HG02943 (cell line): ENCODE results near the gene PSMB2.

Experiments used
- ATAC-seq: cut with Tn5 transposase; IDR thresholded peaks from one replicate; pipeline ENCODE4 v1.9.1; 2021; ENCODE audit warnings: mild to moderate bottlenecking, low read depth, moderate library complexity; ENCODE audit not compliant: unreplicated experiment

Gene PSMB2

GRCh38 chr1:35574655-35575415 is 66.5 kb downstream of the PSMB2 start:
- no peak for ATAC-seq

- no peak for ATAC-seq
Observed at GRCh38 chr1:35574125-35574654, 67.1 kb downstream of the PSMB2 start.

GRCh38 chr1:35573198-35574124 is 67.9 kb downstream of the PSMB2 start, which contains the start of gene TFAP2E:
Gene TFAP2E (plus strand): TSS chr1:35573314. CDS start chr1:35573578, 264 bp downstream.
- no peak for ATAC-seq

- ATAC-seq, result no peak
Observed at GRCh38 chr1:35572296-35572695, 69.0 kb downstream of the PSMB2 start.

- no peak for ATAC-seq
Observed at GRCh38 chr1:35571263-35571662, 70.1 kb downstream of the PSMB2 start.

GRCh38 chr1:35570589-35571137 is 70.7 kb downstream of the PSMB2 start:
- no peak for ATAC-seq

GRCh38 chr1:35569936-35570335 is 71.4 kb downstream of the PSMB2 start:
- no peak for ATAC-seq

GRCh38 chr1:35568975-35569395 is 72.3 kb downstream of the PSMB2 start:
- ATAC-seq, result no peak

GRCh38 chr1:35567947-35568558 is 73.3 kb downstream of the PSMB2 start:
- no peak for ATAC-seq

- ATAC-seq, result no peak
Observed at GRCh38 chr1:35565742-35566133, 75.6 kb downstream of the PSMB2 start.

- ATAC-seq, result no peak
Observed at GRCh38 chr1:35564884-35565741, 76.2 kb downstream of the PSMB2 start.

GRCh38 chr1:35564037-35564883 is 77.1 kb downstream of the PSMB2 start:
- ATAC-seq, result no peak

GRCh38 chr1:35563166-35563565 is 78.2 kb downstream of the PSMB2 start:
- ATAC-seq, result no peak

GRCh38 chr1:35561972-35562680 is 79.2 kb downstream of the PSMB2 start:
- ATAC-seq, result no peak

- no peak for ATAC-seq
Observed at GRCh38 chr1:35561297-35561971, 79.9 kb downstream of the PSMB2 start.

- no peak for ATAC-seq
Observed at GRCh38 chr1:35560256-35561225, 80.8 kb downstream of the PSMB2 start.
